Measurements from ENCODE around the gene GPHN. TPM values are rescaled to one million over a fixed set of nuclear protein-coding genes. Genes with fewer than 3 reads are reported as not detected.
"Not testable (repeated sequence)": the region's sequence is repeated elsewhere in the genome, so short reads cannot be mapped to it uniquely, and the experiment has no call there.

Gene GPHN
- total RNA-seq, 1 experiment from 2014 or later, result 18.1 TPM

DNA sequence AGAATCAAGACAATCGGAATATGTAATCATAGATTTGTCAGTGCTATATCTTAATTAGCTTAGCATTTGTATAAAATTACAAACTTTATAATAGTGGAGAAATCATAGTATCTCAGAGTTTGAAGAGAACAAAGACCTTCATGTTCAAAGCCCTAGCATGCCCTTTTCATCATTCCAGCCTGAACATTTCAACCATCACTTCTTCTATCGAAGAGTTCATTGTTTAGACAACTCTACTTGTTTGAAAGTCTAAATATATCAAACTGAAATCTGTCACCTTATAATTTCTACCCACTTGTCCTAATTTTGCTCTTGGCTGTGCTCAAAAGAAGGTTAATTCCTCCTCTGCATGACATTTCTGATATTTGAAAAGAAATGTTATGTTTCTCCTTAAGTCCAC lies 325.9 kb downstream of the GPHN start (continued):
- TF ChIP-seq, protein P1, sequence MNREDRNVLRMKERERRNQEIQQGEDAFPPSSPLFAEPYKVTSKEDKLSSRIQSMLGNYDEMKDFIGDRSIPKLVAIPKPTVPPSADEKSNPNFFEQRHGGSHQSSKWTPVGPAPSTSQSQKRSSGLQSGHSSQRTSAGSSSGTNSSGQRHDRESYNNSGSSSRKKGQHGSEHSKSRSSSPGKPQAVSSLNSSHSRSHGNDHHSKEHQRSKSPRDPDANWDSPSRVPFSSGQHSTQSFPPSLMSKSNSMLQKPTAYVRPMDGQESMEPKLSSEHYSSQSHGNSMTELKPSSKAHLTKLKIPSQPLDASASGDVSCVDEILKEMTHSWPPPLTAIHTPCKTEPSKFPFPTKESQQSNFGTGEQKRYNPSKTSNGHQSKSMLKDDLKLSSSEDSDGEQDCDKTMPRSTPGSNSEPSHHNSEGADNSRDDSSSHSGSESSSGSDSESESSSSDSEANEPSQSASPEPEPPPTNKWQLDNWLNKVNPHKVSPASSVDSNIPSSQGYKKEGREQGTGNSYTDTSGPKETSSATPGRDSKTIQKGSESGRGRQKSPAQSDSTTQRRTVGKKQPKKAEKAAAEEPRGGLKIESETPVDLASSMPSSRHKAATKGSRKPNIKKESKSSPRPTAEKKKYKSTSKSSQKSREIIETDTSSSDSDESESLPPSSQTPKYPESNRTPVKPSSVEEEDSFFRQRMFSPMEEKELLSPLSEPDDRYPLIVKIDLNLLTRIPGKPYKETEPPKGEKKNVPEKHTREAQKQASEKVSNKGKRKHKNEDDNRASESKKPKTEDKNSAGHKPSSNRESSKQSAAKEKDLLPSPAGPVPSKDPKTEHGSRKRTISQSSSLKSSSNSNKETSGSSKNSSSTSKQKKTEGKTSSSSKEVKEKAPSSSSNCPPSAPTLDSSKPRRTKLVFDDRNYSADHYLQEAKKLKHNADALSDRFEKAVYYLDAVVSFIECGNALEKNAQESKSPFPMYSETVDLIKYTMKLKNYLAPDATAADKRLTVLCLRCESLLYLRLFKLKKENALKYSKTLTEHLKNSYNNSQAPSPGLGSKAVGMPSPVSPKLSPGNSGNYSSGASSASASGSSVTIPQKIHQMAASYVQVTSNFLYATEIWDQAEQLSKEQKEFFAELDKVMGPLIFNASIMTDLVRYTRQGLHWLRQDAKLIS (CRISPR knock-in tag; IDR thresholded peaks at IDR 0.05; ENCODE audit: borderline replicate concordance), result no peak
- TF ChIP-seq SP1 (CRISPR knock-in tag; conservative IDR thresholded peaks at IDR 0.05), result no peak
- TF ChIP-seq, protein P2, sequence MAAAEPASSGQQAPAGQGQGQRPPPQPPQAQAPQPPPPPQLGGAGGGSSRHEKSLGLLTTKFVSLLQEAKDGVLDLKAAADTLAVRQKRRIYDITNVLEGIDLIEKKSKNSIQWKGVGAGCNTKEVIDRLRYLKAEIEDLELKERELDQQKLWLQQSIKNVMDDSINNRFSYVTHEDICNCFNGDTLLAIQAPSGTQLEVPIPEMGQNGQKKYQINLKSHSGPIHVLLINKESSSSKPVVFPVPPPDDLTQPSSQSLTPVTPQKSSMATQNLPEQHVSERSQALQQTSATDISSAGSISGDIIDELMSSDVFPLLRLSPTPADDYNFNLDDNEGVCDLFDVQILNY (CRISPR knock-in tag; IDR thresholded peaks at IDR 0.05), result no peak
- TF ChIP-seq SMAD3 (CRISPR knock-in tag; IDR thresholded peaks at IDR 0.05; ENCODE audit: borderline replicate concordance), result no peak
- TF ChIP-seq, protein P3, sequence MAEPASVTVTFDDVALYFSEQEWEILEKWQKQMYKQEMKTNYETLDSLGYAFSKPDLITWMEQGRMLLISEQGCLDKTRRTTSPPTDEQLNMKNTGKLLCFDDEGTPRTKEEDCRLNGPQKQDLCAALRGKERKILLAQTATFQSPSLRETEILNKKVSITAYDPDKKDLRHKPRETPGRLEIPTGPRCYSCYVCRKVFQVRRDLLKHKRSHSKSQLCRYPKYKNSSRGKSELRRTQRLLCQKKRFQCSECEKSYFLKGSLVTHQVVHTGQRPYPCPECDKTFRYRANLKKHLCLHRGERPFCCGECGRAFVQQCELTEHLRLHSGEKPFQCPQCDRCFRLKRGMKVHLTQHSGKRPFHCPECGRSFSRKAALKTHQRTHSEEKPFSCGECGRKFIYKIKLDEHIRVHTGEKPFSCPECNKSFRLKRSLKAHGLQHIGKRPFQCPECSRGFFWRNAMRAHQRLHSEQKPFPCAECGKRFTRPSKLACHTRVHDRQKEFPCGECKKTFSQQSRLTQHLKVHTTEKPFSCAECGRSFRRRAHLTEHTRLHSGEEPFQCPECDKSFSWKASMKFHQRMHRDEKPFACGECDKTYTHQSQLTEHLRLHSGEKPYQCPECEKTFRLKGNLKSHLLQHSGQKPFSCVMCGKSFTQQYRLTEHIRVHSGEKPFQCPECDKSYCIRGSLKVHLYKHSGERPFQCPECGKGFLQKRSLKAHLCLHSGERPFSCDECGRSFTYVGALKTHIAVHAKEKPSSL (CRISPR knock-in tag; conservative IDR thresholded peaks at IDR 0.05), result no peak

DNA sequence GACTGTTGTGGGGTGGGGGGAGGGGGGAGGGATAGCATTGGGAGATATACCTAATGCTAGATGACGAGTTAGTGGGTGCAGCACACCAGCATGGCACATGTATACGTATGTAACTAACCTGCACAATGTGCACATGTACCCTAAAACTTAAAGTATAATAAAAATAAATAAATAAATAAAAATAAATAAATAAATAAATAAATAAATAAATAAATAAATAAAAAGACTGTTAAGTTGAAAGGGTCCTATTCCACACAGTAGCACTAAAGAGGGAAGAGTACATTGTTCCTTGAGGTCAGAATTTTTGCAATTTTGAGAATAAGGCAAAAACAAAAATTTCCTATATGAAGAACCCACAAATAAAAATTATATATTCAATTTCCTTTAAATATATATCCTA lies 329.5 kb downstream of the GPHN start:
- H3K27me3 Mint-ChIP-seq (ENCODE audit: low read depth); ATAC-seq; CTCF ChIA-PET: not testable (repeated sequence)

DNA sequence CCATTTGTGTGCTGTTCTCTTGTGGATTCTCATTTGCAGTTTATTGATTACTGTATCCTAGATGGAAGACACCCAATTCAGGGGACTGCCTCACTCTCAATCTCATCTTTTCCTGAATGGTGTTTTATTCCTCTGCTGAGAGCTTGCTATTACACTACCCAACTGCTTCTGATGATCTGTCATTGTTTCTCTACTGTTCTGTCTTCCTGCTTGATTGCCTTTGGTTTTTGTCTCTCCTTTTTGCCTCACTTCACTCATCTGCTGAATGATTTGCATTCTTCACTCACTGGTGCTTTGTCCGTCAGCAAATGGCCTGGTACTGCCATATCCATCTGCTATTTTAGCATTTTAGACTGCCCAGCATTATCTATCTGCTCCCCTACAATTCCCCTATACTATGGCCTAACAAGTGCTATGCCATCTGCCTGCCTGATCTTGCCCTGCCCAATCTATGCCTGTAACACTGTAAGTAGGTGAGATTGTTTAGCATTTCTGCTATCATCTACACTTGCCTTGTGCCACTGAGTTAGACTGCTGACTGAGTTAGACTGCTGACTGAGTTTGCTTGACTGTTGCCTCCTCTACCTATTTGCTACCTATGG lies 335.1 kb downstream of the GPHN start:
- DNase-seq (ENCODE audit: low spot score), result no peak
- TF ChIP-seq JUN (CRISPR knock-in tag; IDR thresholded peaks at IDR 0.05), result no peak
- TF ChIP-seq, protein P2 (CRISPR knock-in tag; IDR thresholded peaks at IDR 0.05), result no peak
- TF ChIP-seq, protein P1 (CRISPR knock-in tag; IDR thresholded peaks at IDR 0.05; ENCODE audit: borderline replicate concordance), result no peak
- TF ChIP-seq HMGA2 (CRISPR knock-in tag; IDR thresholded peaks at IDR 0.05), result no peak
- TF ChIP-seq GABPB1 (CRISPR knock-in tag; IDR thresholded peaks at IDR 0.05), result no peak
- CTCF ChIA-PET, result interaction anchor here (1.2 kb wide), 1 partner anchor 484 kb away, joined by 3 read pairs; no protein-coding TSS in a partner anchor
- POLR2A ChIA-PET, result no interaction called here
- no peak overlapping the region for H3K4me3 Mint-ChIP-seq
- ATAC-seq, result no peak
- H3K27ac Mint-ChIP-seq, result peak overlapping the region; percentile 13
- no peaks in the 10 kb centered on the region for H3K27me3 Mint-ChIP-seq (ENCODE audit: low read depth)
- H3K4me1 Mint-ChIP-seq, result peaks cover 8% of the 10 kb centered on the region; the same call in 1 of the 2 replicates
- no peaks in the 10 kb centered on the region for H3K9me3 Mint-ChIP-seq
- H3K36me3 Mint-ChIP-seq, result no peaks in the 10 kb centered on the region

More for the DNA sequence above, 329.5 kb downstream of the GPHN start:
- POLR2A ChIA-PET; H3K4me3 Mint-ChIP-seq; H3K36me3 Mint-ChIP-seq; H3K27ac Mint-ChIP-seq; DNase-seq (ENCODE audit: low spot score); H3K4me1 Mint-ChIP-seq: not testable (repeated sequence)
- peaks cover 16% of the 10 kb centered on the region for H3K9me3 Mint-ChIP-seq
